Measurements from ENCODE around the gene PCDHA4.
"Not testable (repeated sequence)": the region's sequence is repeated elsewhere in the genome, so short reads cannot be mapped to it uniquely, and the experiment has no call there.

PCDHA4 gene

DNA sequence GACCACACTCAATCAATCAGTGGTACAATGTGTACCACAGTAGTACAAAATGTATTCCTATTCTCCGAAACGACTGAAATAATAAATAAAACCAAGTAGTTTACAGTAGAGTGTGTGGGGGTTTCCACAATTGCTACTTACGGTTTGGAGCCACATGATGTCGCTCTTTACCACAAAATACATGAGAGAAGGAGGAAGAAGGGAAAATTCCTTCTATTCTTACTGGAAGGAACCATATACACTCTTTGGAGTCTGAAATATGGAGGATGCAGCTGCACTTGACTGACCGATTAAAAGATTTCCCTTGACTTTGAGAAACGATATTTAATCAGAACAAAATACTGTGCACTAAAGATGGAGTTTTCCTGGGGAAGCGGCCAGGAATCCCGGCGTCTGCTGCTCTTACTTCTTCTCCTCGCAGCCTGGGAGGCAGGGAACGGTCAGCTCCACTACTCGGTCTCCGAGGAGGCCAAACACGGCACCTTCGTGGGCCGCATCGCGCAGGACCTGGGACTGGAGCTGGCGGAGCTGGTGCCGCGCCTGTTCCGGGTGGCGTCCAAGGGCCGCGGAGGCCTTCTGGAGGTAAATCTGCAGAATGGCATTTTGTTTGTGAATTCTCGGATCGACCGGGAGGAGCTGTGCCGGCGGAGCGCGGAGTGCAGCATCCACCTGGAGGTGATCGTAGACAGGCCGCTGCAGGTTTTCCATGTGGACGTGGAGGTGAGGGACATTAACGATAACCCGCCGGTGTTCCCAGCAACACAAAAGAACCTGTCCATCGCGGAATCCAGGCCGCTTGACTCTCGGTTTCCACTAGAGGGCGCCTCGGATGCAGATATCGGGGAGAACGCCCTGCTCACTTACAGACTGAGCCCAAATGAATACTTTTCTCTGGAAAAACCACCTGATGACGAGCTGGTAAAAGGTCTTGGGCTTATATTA, at the start of gene PCDHA4:
Gene PCDHA4 (plus strand): TSS at position 235 of the 942 bp plus-strand sequence.
- peak in 16 of 58 donors; percentile 1 to 57 (median 26) for DNase-seq

DNA sequence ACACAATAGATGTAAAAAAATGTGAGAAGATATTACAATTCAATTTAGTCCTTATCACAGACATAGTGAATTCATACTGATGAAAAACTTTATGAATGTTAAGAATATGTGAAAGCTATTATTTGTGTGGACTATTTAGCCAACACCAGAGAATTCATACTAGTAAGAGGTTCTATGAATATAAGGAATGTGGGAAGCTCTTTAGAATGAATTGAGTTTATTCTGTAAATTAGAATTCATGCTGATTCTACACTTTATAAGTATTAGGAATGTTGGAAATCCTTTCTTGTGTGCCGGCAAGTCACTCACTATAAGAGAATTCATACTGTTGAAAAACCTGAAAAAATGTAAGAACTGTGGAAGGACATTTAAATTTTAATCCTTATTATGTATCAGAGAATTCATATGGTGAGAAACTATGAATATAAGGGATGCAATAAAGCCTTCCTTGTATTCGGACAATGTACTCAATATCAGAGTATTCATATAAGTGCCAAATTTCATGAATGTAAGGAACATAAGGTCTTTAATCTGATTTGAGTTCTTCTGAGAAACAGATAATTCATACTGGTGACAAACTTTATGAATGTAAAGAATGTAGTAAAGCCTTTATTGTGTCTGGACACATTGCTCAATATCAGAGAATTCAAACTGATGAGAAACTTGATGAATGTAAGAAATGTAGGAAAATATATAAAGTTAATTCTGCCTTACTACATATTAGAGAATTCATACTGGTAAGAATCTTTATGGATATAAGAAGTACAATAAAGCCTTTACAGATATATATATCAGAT, 42.5 kb upstream of the PCDHA4 start:
- DNase-seq, result no peak

DNA sequence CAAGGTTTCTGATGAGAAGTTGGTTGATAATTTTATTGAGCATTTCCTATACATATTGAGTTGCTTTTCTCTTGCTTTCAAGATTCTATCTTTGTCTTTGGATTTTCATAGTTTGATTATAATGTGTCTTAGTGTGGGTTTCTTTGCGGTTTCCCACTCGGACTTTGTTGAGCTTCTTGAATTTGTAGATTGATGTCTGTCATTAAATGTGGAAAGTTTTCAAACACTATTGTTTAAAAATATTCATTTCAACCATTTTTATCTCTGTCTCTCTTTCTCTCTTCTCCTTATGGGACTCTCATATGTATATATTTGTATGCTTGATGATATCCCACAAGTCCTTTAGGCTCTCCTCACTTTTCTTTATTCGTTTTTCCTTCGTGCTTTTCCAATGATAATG, 39.4 kb upstream of the PCDHA4 start:
- DNase-seq, result no peak

DNA sequence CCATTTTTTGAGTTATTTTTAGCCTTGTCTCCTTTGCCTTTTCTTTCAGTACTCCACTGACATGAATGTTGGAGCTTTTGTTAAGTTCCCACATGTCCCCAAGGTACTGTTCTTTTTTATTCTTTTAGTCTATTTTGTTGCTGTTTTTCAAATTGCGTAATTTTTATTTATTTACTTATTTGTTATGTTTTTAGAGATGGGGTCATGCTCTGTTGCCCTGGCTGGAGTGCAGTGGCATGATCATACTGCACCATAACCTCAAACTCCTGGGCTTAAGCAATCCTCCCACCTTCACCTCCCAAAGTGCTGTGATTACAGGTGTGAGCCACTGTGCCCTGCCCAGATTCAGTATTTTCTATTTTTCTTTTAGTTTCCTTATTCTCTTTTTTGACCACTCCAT, 26.4 kb upstream of the PCDHA4 start:
- no peak for DNase-seq

DNA sequence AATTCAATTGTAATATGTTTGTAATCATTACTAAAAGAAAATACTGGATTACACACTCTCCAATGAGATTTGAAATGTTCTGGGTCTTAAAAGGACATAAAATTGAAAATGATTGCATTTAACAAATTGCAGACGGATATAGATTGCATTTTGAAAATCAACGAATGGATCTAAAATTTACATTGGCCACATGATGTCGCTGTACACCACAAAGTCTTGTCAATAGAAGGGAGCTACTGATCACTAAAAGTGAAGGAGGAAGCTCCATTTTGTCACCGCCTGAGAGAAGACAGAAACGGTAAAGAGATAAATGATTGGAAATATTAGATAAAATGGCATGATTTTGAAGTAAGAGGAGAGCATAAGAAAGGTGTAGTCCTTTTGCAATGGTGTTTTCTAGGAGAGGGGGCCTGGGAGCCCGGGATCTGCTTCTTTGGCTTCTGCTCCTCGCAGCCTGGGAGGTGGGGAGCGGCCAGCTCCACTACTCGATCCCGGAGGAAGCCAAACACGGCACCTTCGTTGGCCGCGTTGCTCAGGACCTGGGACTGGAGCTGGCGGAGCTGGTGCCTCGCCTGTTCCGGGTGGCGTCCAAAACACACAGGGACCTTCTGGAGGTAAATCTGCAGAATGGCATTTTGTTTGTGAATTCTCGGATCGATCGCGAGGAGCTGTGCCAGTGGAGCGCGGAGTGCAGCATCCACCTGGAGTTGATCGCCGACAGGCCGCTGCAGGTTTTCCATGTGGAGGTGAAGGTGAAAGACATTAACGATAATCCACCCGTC, 20.8 kb upstream of the PCDHA4 start, which contains the start of gene PCDHA1:
Gene PCDHA1 (plus strand): TSS at position 236 of the 782 bp plus-strand sequence.
- DNase-seq, result no peak

DNA sequence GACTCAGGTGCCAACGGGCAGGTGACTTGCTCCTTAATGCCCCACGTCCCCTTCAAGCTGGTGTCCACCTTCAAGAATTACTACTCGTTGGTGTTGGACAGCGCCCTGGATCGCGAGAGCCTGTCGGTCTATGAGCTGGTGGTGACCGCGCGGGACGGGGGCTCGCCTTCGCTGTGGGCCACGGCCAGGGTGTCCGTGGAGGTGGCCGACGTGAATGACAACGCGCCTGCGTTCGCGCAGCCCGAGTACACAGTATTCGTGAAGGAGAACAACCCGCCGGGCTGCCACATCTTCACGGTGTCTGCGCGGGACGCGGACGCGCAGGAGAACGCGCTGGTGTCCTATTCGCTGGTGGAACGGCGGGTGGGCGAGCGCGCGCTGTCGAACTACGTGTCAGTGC, 19.4 kb upstream of the PCDHA4 start:
- not testable (repeated sequence) for DNase-seq

DNA sequence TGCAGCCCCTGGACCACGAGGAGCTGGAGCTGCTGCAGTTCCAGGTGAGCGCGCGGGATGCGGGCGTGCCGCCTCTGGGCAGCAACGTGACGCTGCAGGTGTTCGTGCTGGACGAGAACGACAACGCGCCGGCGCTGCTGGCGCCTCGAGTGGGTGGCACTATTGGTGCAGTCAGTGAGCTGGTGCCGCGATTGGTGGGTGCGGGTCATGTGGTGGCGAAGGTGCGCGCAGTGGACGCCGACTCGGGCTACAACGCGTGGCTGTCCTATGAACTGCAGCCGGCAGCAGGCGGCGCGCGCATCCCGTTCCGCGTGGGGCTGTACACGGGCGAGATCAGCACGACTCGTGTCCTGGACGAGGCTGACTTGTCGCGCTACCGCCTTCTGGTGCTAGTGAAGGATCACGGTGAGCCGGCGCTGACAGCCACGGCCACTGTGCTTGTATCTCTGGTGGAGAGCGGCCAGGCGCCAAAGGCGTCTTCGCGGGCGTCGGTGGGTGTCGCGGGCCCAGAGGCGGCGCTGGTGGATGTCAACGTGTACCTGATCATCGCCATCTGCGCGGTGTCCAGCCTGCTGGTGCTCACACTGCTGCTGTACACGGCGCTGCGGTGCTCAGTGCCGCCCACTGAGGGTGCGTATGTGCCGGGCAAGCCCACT, 18.9 kb upstream of the PCDHA4 start:
- not testable (repeated sequence) for DNase-seq

DNA sequence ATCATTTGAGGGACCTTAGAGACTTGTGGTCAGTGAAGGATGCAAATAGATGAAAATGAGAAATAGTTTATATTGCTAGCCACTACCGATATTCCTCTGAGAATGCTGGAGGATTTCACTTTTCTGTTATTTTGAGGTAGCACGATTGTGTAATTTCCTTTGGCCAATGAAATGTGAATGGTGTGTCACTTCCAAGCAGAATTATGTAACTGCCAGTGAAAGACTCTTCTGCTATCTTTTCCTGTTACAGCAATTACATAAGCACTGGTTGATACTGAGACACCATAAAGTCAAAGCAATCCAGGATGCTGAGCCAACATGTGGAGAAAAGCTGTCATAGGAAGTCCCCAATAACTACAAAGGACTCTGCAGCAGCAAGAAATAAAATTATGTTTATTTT, 15.8 kb upstream of the PCDHA4 start:
- no peak for DNase-seq

DNA sequence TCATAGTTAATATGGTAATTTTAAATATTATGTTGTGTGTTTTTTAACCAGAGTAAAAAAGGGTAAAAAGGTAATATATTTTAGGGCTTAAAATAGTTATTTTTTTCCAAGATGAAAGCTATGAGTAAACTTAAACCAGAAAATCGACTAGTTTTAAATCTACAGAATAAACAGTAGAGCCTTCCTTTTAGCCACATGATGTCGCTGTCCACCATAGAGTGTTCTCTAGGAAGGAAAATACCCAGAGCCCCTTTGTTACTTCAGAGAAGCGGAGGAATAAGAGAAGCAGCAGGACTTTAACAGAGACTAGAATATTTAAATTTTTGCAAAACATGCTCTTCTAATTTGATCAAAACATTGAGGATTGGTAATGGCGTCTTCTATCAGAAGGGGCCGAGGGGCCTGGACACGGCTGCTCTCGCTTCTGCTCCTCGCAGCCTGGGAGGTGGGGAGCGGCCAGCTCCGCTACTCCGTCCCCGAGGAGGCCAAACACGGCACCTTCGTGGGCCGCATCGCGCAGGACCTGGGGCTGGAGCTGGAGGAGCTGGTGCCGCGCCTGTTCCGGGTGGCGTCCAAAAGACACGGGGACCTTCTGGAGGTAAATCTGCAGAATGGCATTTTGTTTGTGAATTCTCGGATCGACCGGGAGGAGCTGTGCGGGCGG, 12.1 kb upstream of the PCDHA4 start, which contains the start of gene PCDHA2:
Gene PCDHA2 (plus strand): TSS at position 258 of the 664 bp plus-strand sequence.
- no peak for DNase-seq

DNA sequence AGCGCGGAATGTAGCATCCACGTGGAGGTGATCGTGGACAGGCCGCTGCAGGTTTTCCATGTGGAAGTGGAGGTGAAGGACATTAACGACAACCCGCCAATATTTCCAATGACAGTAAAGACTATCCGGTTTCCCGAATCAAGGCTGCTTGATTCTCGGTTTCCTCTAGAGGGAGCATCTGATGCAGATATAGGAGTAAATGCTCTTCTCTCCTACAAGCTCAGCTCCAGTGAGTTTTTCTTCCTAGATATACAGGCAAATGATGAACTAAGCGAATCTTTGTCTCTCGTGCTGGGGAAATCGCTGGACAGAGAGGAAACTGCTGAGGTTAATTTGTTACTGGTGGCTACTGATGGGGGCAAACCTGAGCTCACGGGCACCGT, 11.6 kb upstream of the PCDHA4 start:
- no peak for DNase-seq

DNA sequence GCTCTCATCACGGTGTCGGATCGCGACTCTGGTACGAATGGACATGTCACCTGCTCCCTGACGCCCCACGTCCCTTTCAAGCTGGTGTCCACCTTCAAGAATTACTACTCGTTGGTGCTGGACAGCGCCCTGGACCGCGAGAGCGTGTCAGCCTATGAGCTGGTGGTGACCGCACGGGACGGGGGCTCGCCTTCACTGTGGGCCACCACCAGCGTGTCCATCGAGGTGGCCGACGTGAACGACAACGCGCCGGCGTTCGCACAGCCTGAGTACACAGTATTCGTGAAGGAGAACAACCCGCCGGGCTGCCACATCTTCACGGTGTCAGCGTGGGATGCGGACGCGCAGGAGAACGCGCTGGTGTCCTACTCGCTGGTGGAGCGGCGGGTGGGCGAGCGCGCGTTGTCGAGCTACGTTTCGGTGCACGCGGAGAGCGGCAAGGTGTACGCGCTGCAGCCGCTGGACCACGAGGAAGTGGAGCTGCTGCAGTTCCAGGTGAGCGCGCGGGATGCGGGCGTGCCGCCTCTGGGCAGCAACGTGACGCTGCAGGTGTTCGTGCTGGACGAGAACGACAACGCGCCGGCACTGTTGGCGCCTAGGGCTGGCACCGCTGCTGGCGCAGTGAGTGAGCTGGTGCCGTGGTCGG, 10.7 kb upstream of the PCDHA4 start:
- DNase-seq, result not testable (repeated sequence)

DNA sequence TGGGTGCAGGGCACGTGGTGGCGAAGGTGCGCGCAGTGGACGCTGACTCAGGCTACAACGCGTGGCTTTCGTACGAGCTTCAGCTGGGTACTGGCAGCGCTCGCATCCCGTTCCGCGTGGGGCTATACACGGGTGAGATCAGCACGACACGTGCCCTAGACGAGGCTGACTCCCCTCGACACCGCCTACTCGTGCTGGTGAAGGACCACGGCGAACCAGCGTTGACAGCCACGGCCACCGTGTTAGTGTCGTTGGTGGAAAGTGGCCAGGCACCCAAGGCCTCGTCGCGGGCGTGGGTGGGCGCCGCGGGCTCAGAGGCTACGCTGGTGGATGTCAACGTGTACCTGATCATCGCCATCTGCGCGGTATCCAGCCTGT, 10.2 kb upstream of the PCDHA4 start:
- DNase-seq, result no peak

DNA sequence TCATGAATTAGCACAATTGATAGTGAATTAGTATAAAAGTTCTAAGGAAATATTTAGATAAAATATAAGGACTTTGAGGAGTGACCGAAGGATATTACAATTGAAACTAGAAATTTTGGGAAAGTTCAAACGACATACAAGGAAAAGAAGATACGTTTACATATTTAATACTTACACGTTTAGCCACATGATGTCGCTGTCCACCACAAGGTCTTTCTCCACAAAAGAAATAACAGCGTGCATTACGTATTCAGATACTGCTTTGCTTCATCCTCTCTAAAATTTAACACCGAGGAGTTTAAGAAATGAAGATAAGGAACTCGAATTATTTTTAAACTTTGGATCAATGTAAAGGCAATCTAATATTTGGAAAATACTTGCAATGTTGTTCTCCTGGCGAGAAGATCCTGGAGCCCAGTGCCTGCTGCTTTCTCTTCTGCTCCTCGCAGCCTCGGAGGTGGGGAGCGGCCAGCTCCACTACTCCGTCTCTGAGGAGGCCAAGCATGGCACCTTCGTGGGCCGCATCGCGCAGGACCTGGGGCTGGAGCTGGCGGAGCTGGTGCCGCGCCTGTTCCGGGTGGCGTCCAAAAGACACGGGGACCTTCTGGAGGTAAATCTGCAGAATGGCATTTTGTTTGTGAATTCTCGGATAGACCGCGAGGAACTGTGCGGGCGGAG, 5.9 kb upstream of the PCDHA4 start, which contains the start of gene PCDHA3:
Gene PCDHA3 (plus strand): TSS at position 242 of the 678 bp plus-strand sequence.
- DNase-seq, result peak in 1 of 58 donors; percentile 13

DNA sequence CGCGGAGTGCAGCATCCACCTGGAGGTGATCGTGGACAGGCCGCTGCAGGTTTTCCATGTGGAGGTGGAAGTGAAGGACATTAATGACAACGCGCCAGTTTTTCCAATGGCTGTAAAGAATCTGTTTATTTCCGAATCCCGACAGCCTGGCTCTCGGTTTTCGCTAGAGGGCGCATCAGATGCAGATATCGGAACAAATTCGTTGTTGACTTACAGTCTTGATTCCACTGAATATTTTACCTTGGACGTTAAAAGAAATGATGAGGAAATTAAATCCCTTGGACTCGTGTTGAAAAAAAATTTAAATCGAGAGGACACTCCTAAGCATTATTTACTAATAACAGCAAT, 5.4 kb upstream of the PCDHA4 start:
- peak in 3 of 58 donors; percentile 8 to 25 (median 25) for DNase-seq

DNA sequence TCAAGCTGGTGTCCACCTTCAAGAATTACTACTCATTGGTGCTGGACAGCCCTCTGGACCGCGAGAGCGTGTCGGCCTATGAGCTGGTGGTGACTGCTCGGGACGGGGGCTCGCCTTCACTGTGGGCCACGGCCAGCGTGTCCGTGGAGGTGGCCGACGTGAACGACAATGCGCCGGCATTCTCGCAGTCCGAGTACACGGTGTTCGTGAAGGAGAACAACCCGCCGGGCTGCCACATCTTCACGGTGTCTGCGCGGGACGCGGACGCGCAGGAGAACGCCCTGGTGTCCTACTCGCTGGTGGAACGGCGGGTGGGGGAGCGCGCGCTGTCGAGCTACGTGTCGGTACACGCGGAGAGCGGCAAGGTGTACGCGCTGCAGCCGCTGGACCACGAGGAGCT, 4.5 kb upstream of the PCDHA4 start:
- DNase-seq, result not testable (repeated sequence)

DNA sequence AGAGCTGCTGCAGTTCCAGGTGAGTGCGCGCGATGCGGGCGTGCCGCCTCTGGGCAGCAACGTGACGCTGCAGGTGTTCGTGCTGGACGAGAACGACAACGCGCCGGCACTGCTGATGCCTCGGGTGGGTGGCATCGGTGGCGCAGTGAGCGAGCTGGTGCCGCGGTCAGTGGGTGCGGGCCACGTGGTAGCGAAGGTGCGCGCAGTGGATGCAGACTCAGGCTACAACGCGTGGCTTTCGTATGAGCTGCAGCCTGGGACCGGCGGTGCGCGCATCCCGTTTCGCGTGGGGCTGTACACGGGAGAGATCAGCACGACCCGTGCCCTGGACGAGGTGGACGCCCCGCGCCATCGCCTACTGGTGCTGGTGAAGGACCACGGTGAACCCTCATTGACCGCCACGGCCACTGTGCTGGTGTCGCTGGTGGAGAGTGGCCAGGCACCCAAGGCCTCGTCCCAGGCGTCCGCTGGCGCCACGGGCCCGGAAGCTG, 4.0 kb upstream of the PCDHA4 start:
- no peak for DNase-seq

DNA sequence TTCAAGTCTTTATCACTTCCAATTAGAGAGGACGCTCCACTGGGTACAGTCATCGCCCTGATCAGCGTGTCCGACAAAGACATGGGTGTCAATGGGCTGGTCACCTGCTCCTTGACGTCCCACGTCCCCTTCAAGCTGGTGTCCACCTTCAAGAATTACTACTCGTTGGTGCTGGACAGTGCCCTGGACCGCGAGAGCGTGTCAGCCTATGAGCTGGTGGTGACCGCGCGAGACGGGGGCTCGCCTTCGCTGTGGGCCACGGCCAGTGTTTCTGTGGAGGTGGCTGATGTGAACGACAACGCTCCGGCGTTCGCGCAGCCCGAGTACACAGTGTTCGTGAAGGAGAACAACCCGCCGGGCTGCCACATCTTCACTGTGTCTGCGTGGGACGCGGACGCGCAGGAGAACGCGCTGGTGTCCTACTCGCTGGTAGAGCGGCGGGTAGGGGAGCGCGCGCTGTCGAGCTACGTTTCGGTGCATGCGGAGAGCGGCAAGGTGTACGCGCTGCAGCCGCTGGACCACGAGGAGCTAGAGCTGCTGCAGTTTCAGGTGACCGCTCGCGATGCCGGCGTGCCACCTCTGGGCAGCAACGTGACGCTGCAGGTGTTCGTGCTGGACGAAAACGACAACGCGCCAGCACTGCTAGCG, 1.5 kb downstream of the PCDHA4 start:
- DNase-seq, result not testable (repeated sequence)

DNA sequence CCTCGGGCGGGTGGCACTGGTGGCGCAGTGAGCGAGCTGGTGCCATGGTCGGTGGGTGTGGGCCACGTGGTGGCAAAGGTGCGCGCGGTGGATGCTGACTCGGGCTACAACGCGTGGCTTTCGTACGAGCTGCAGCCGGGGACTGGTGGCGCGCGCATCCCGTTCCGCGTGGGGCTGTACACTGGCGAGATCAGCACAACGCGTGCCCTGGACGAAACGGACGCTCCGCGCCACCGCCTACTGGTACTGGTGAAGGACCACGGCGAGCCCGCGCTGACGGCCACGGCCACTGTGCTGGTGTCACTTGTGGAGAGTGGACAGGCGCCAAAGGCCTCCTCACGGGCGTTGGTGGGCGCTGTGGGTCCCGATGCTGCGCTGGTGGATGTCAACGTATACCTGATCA, 2.0 kb downstream of the PCDHA4 start:
- no peak for DNase-seq
